IMR-90 (cell line): ENCODE data around the gene LRRC4C. TPM values are rescaled to one million over a fixed set of nuclear protein-coding genes. Genes with fewer than 3 reads are reported as not detected.

Experiments used
- ATAC-seq: fragments of 200-7000 bp; cut with Tn5 transposase; 2 replicates; pipeline ENCODE4 v1.9.1; 2020; ENCODE audit warnings: low read depth, mild to moderate bottlenecking, moderate library complexity
- BruUV-seq: library from RNA; stranded (reverse); fragments of 400-500 nt; replicated peaks from 2 replicates; lab custom pipeline; 2021; lab: Mats Ljungman, UMichigan
- CTCF ChIA-PET: fragments of 300-600 bp; formaldehyde crosslinking; extraction: SDS; loops from one replicate; lab custom pipeline; 2021; ENCODE audit warnings: antibody characterized with exemption; lab: Yijun Ruan, JAX
- POLR2A ChIA-PET: fragments of 300-600 bp; sonication (Branson Sonifier 250); formaldehyde crosslinking; loops from one replicate; lab custom pipeline; 2022; ENCODE audit warnings: antibody characterized with exemption; ENCODE audit not compliant: unreplicated experiment; lab: Charles Lee
- DNase-seq: peaks from one replicate; pipeline ENCODE4 v3.0.0; 2013
- H2AFZ ChIP-seq: replicated peaks from 2 replicates; pipeline ENCODE3; 2013; ENCODE audit warnings: low read length, mild to moderate bottlenecking; ENCODE audit not compliant: poor library complexity
- H2AK5ac ChIP-seq: 2 replicates; pipeline ENCODE4 v1.6.1; 2013; ENCODE audit warnings: low read depth, low read length, inconsistent platforms
- H2AK9ac ChIP-seq: replicated peaks from 2 replicates; pipeline ENCODE3; 2013; ENCODE audit warnings: mild to moderate bottlenecking, low read depth, low read length, moderate library complexity; ENCODE audit not compliant: poor library complexity
- H2BK120ac ChIP-seq: 2 replicates; pipeline ENCODE4 v1.6.1; 2013; ENCODE audit warnings: low read depth, low read length, inconsistent platforms
- H2BK15ac ChIP-seq: 3 replicates; pipeline ENCODE4 v1.6.1; 2013; ENCODE audit warnings: low read depth, low read length, inconsistent platforms
- H2BK20ac ChIP-seq: 2 replicates; pipeline ENCODE4 v1.6.1; 2013; ENCODE audit warnings: low read depth, mild to moderate bottlenecking, inconsistent platforms, low read length, moderate library complexity
- H2BK5ac ChIP-seq: 2 replicates; pipeline ENCODE4 v1.6.1; 2013; ENCODE audit warnings: mild to moderate bottlenecking, low read depth, low read length, inconsistent platforms; ENCODE audit not compliant: poor library complexity, severe bottlenecking
- H3K14ac ChIP-seq: replicated peaks from 2 replicates; pipeline ENCODE4 v1.6.1; 2013; ENCODE audit warnings: low read depth, low read length, inconsistent platforms
- H3K18ac ChIP-seq: 2 replicates; pipeline ENCODE4 v1.6.1; 2013; ENCODE audit warnings: low read depth, low read length, control low read depth
- H3K23ac ChIP-seq: 2 replicates; pipeline ENCODE4 v1.6.1; 2013; ENCODE audit warnings: low read depth, low read length, inconsistent platforms
- H3K27ac ChIP-seq: 2 replicates; pipeline ENCODE4 v1.5.1; 2013; ENCODE audit warnings: mild to moderate bottlenecking, control low read depth, low read length; ENCODE audit not compliant: insufficient read depth
- H3K27me3 ChIP-seq: 2 replicates; pipeline ENCODE4 v1.6.1; 2013; ENCODE audit warnings: low read length; ENCODE audit not compliant: control insufficient read depth, insufficient read depth
- H3K36me3 ChIP-seq: 2 replicates; pipeline ENCODE4 v1.6.1; 2013; ENCODE audit warnings: low read length, mixed read lengths; ENCODE audit not compliant: control insufficient read depth, insufficient read depth
- H3K4ac ChIP-seq: 2 replicates; pipeline ENCODE4 v1.6.1; 2013; ENCODE audit warnings: low read depth, low read length, inconsistent platforms
- H3K4me1 ChIP-seq: 2 replicates; pipeline ENCODE4 v1.6.1; 2013; ENCODE audit warnings: low read length, mixed read lengths; ENCODE audit not compliant: control insufficient read depth, insufficient read depth
- H3K4me2 ChIP-seq: 2 replicates; pipeline ENCODE4 v1.6.1; 2013; ENCODE audit warnings: low read depth, mild to moderate bottlenecking, control low read depth, low read length, moderate library complexity
- H3K4me3 ChIP-seq: 2 replicates; pipeline ENCODE4 v1.5.1; 2013; ENCODE audit warnings: low read depth, mild to moderate bottlenecking, control low read depth, low read length, moderate library complexity; ENCODE audit not compliant: insufficient read depth
- H3K56ac ChIP-seq: 2 replicates; pipeline ENCODE4 v1.6.1; 2013; ENCODE audit warnings: low read length, inconsistent platforms; ENCODE audit not compliant: insufficient read depth; ENCODE audit errors: extremely low read depth
- H3K79me1 ChIP-seq, 2 experiments: 2 replicates each; pipeline ENCODE4 v1.6.1; 2013; ENCODE audit warnings: low read length in 2 of 2, inconsistent platforms in 1 of 2, low read depth in 1 of 2
- H3K9ac ChIP-seq: 2 replicates; pipeline ENCODE4 v1.6.1; 2013; ENCODE audit warnings: low read depth, low read length, control low read depth
- H3K9me1 ChIP-seq: 2 replicates; pipeline ENCODE4 v1.6.1; 2013; ENCODE audit warnings: low read length, inconsistent platforms; ENCODE audit not compliant: insufficient read depth
- H3K9me3 ChIP-seq: 2 replicates; pipeline ENCODE4 v1.6.1; 2013; ENCODE audit warnings: low read length; ENCODE audit not compliant: control insufficient read depth, insufficient read depth
- H4K20me1 ChIP-seq: 2 replicates; pipeline ENCODE4 v1.6.1; 2013; ENCODE audit warnings: low read length, inconsistent platforms; ENCODE audit not compliant: insufficient read depth
- H4K5ac ChIP-seq: 2 replicates; pipeline ENCODE4 v1.6.1; 2013; ENCODE audit warnings: mild to moderate bottlenecking, low read depth, low read length, control low read depth
- H4K8ac ChIP-seq, 2 experiments: 2 replicates each; pipeline ENCODE4 v1.6.1; 2013; ENCODE audit warnings: low read depth in 2 of 2, low read length in 2 of 2, control low read depth in 1 of 2, inconsistent platforms in 1 of 2
- H4K91ac ChIP-seq: 2 replicates; pipeline ENCODE4 v1.6.1; 2013; ENCODE audit warnings: low read depth, low read length, inconsistent platforms; ENCODE audit not compliant: insufficient read depth
- BHLHE40 ChIP-seq: fragments of 150-350 bp; IDR thresholded peaks from 2 replicates; pipeline ENCODE4 v1.6.1; 2016; ENCODE audit warnings: mild to moderate bottlenecking, low read depth, low read length
- CEBPB ChIP-seq: IDR thresholded peaks from 2 replicates; pipeline ENCODE4 v1.6.1; 2012; ENCODE audit warnings: low read depth, low read length, improper control_type of control experiment
- CHD1 ChIP-seq: IDR thresholded peaks from 2 replicates; pipeline ENCODE4 v1.6.1; 2012; ENCODE audit warnings: low read depth, low read length, improper control_type of control experiment
- CTCF ChIP-seq: conservative IDR thresholded peaks from 2 replicates; pipeline ENCODE4 v1.5.1; 2012; ENCODE audit warnings: mild to moderate bottlenecking, low read depth, low read length, improper control_type of control experiment
- ELK1 ChIP-seq: fragments of 150-350 bp; IDR thresholded peaks from 2 replicates; pipeline ENCODE4 v1.6.1; 2016; ENCODE audit warnings: low read depth, mild to moderate bottlenecking, low read length, moderate library complexity, borderline replicate concordance
- FOS ChIP-seq: fragments of 150-350 bp; IDR thresholded peaks from 2 replicates; pipeline ENCODE4 v1.6.1; 2016; ENCODE audit warnings: low read depth, low read length
- MAFK ChIP-seq: IDR thresholded peaks from 2 replicates; pipeline ENCODE4 v1.6.1; 2012; ENCODE audit warnings: low read depth, low read length, improper control_type of control experiment
- MAZ ChIP-seq: IDR thresholded peaks from 2 replicates; pipeline ENCODE4 v1.6.1; 2012; ENCODE audit warnings: low read depth, mild to moderate bottlenecking, low read length, improper control_type of control experiment, moderate library complexity, borderline replicate concordance
- MXI1 ChIP-seq: IDR thresholded peaks from 2 replicates; pipeline ENCODE4 v1.6.1; 2012; ENCODE audit warnings: low read depth, mild to moderate bottlenecking, low read length, moderate library complexity, borderline replicate concordance
- NFE2L2 ChIP-seq: fragments of 150-350 bp; IDR thresholded peaks from 2 replicates; pipeline ENCODE4 v1.6.1; 2016; ENCODE audit warnings: low read depth, mild to moderate bottlenecking, low read length
- POLR2A ChIP-seq: IDR thresholded peaks from 2 replicates; pipeline ENCODE4 v1.6.1; 2012; ENCODE audit warnings: mild to moderate bottlenecking, low read depth, low read length
- RAD21 ChIP-seq: IDR thresholded peaks from 2 replicates; pipeline ENCODE4 v1.6.1; 2012; ENCODE audit warnings: low read length, improper control_type of control experiment
- RCOR1 ChIP-seq: IDR thresholded peaks from 2 replicates; pipeline ENCODE4 v1.6.1; 2012; ENCODE audit warnings: mild to moderate bottlenecking, low read length, improper control_type of control experiment; ENCODE audit not compliant: insufficient replicate concordance
- RFX5 ChIP-seq: IDR thresholded peaks from 2 replicates; pipeline ENCODE4 v1.8.0; 2012; ENCODE audit warnings: low read depth, mild to moderate bottlenecking, low read length, moderate library complexity
- SMC3 ChIP-seq: fragments of 150-350 bp; IDR thresholded peaks from 2 replicates; pipeline ENCODE4 v1.6.1; 2016; ENCODE audit warnings: low read depth, mild to moderate bottlenecking, antibody characterized with exemption, low read length, moderate library complexity
- USF2 ChIP-seq: fragments of 150-350 bp; IDR thresholded peaks from 2 replicates; pipeline ENCODE4 v1.6.1; 2017; ENCODE audit warnings: mild to moderate bottlenecking, antibody characterized with exemption, low read length, low read depth
- WGBS, 2 experiments: methylation state at CpG; one replicate each; pipeline versions ENCODE4 v1.1.5 to v1.1.7; 2013; ENCODE audit warnings: missing lambda C conversion rate in 2 of 2; ENCODE audit not compliant: insufficient read length in 1 of 2; ENCODE audit errors: extremely low coverage in 2 of 2; 5-methylcytosine and 5-hydroxymethylcytosine counted together
- dilution Hi-C: fragments of 300-500 bp; cut with HindIII; formaldehyde crosslinking; loops from one replicate; pipeline ENCODE4 v1.14.3; 2018; ENCODE audit warnings: low sequenced_read_pairs; ENCODE audit not compliant: unreplicated experiment
- in situ Hi-C: fragments of 300-500 bp; cut with MboI; formaldehyde crosslinking; loops from 3 replicates; pipeline ENCODE4 v1.14.3; 2019; ENCODE audit warnings: low sequenced_read_pairs, inconsistent platforms, mixed read lengths
- intact Hi-C: fragments of 100-400 bp; cut with micrococcal nuclease; formaldehyde crosslinking; loops from 2 replicates; pipeline ENCODE4 v1.10.0; 2022
- polyA plus RNA-seq, 3 experiments: library from polyadenylated mRNA; depleted of rRNA; stranded (reverse); fragments of >200 nt; gene quantifications; 2 replicates each; pipeline ENCODE4 v1.2.3, GENCODE V29; 2012; ENCODE audit warnings: low replicate concordance in 1 of 3
- total RNA-seq: library from RNA; depleted of rRNA; stranded (reverse); fragments of >200 nt; gene quantifications from 2 replicates; pipeline ENCODE4 v1.2.3, GENCODE V29; 2012

The LRRC4C gene
- total and polyA plus RNA-seq, 2 of the 4 experiments (the other 2 are of a cell fraction) = under 0.01 to 0.03 TPM

GRCh38 chr11:41222236-41222635 lies 237.2 kb downstream of the LRRC4C start:
- no peaks in the 10 kb centered on the region for H4K20me1 ChIP-seq
- ATAC-seq (no peak), DNase-seq (no peak)
- H2BK15ac ChIP-seq = no peak overlapping the region
- in situ Hi-C loops = loop anchor here (25.0 kb wide), 1 partner anchor 910 kb away; no protein-coding TSS in a partner anchor
- intact Hi-C loops = no loop called here
- no peak overlapping the region for H2BK5ac ChIP-seq
- TF ChIP-seq RAD21 (no peak), POLR2A (no peak), CEBPB (no peak), RFX5 (no peak), FOS (no peak), CTCF (no peak), MAZ (no peak), NFE2L2 (no peak), USF2 (no peak), ELK1 (no peak), MAFK (no peak), RCOR1 (no peak), SMC3 (no peak), CHD1 (no peak), BHLHE40 (no peak), MXI1 (no peak)
- no peaks in the 10 kb centered on the region for H3K27me3 ChIP-seq
- H2BK120ac ChIP-seq = no peak overlapping the region
- dilution Hi-C loops = no loop called here
- no peak overlapping the region for H3K9ac ChIP-seq
- no peaks in the 10 kb centered on the region for H3K4me1 ChIP-seq
- H2BK20ac ChIP-seq = no peak overlapping the region
- no peak overlapping the region for H3K4me2 ChIP-seq
- no peak overlapping the region for H3K23ac ChIP-seq
- H3K4me3 ChIP-seq = no peak overlapping the region
- H3K4ac ChIP-seq = no peak overlapping the region
- H3K56ac ChIP-seq = no peak overlapping the region
- CTCF ChIA-PET = no interaction called here
- H4K8ac ChIP-seq = no peak overlapping the region
- H3K79me1 ChIP-seq = no peaks in the 10 kb centered on the region
- no peaks in the 10 kb centered on the region for H3K36me3 ChIP-seq
- H2AK9ac ChIP-seq = no peak overlapping the region
- POLR2A ChIA-PET = no interaction called here
- H4K91ac ChIP-seq = no peak overlapping the region
- no peak overlapping the region for H2AK5ac ChIP-seq
- no peak overlapping the region for H3K27ac ChIP-seq
- H3K9me3 ChIP-seq = peaks cover 2% of the 10 kb centered on the region; the same call in 1 of the 2 replicates
- H3K18ac ChIP-seq = no peak overlapping the region
- H3K9me1 ChIP-seq = no peaks in the 10 kb centered on the region
- no peak overlapping the region for H3K14ac ChIP-seq
- no CpG with 5 or more reads among the region's 2 CpGs for WGBS, 2 experiments
- no peak overlapping the region for H4K5ac ChIP-seq
- BruUV-seq = no TSS peak
- H2AFZ ChIP-seq = no peak overlapping the region
